GM23338 (cell line): Measurements from ENCODE around the gene DCST2. TPM values are rescaled to one million over a fixed set of nuclear protein-coding genes. Genes with fewer than 3 reads are reported as not detected.

Source experiments
- ATAC-seq: fragments of 200-7000 bp; cut with Tn5 transposase; 3 replicates; pipeline ENCODE4 v1.9.1; 2020
- DNase-seq: peaks from one replicate; pipeline ENCODE4 v3.0.0-alpha.2; 2015; ENCODE audit warnings: low spot score
- H2AFZ ChIP-seq: fragments of 200-600 bp; sonication (generic); 2 replicates; pipeline ENCODE4 v1.8.0; 2016; ENCODE audit warnings: antibody characterized with exemption, mild to moderate bottlenecking, moderate library complexity
- H3F3A ChIP-seq: fragments of 200-600 bp; sonication (generic); replicated peaks from 2 replicates; pipeline ENCODE4 v1.8.0; 2017; ENCODE audit warnings: antibody characterized with exemption, mixed run types, low read depth
- H3K27ac ChIP-seq: fragments of 200-600 bp; sonication (generic); 2 replicates; pipeline ENCODE4 v1.6.1; 2016; ENCODE audit warnings: low read depth
- H3K27me3 ChIP-seq: fragments of 200-600 bp; sonication (generic); 2 replicates; pipeline ENCODE4 v1.8.0; 2016; ENCODE audit warnings: mild to moderate bottlenecking, mixed run types, moderate library complexity; ENCODE audit not compliant: insufficient read depth
- H3K36me3 ChIP-seq: fragments of 200-600 bp; sonication (generic); 2 replicates; pipeline ENCODE4 v1.8.0; 2016; ENCODE audit warnings: mild to moderate bottlenecking; ENCODE audit not compliant: insufficient read depth
- H3K4me1 ChIP-seq: fragments of 200-600 bp; sonication (generic); 2 replicates; pipeline ENCODE4 v1.8.0; 2016; ENCODE audit warnings: mild to moderate bottlenecking, moderate library complexity; ENCODE audit not compliant: insufficient read depth
- H3K4me2 ChIP-seq: fragments of 200-600 bp; sonication (generic); 2 replicates; pipeline ENCODE4 v1.7.1; 2017; ENCODE audit warnings: mixed run types
- H3K4me3 ChIP-seq: fragments of 200-600 bp; sonication (generic); 2 replicates; pipeline ENCODE4 v1.6.1; 2016; ENCODE audit warnings: mixed run types
- H3K79me2 ChIP-seq: fragments of 200-600 bp; sonication (generic); replicated peaks from 2 replicates; pipeline ENCODE4 v1.8.0; 2017; ENCODE audit warnings: mild to moderate bottlenecking; ENCODE audit not compliant: insufficient read depth
- H3K9me2 ChIP-seq: fragments of 200-600 bp; sonication (generic); 2 replicates; pipeline ENCODE4 v1.8.0; 2017; ENCODE audit not compliant: insufficient read depth
- H4K20me1 ChIP-seq: fragments of 200-600 bp; sonication (generic); replicated peaks from 2 replicates; pipeline ENCODE4 v1.8.0; 2017; ENCODE audit warnings: mild to moderate bottlenecking; ENCODE audit not compliant: insufficient read depth
- H3K27ac Mint-ChIP-seq: 2 replicates; pipeline ENCODE4 v1.8.0; 2020; ENCODE audit warnings: inconsistent platforms, mild to moderate bottlenecking, moderate library complexity, mixed read lengths
- H3K27me3 Mint-ChIP-seq: 3 replicates; pipeline ENCODE4 v1.8.0; 2022; ENCODE audit warnings: low read depth, mild to moderate bottlenecking, moderate library complexity, mixed read lengths, inconsistent platforms; ENCODE audit not compliant: insufficient read depth, poor library complexity
- H3K36me3 Mint-ChIP-seq: 3 replicates; pipeline ENCODE4 v1.8.0; 2021; ENCODE audit warnings: low read depth, mild to moderate bottlenecking, inconsistent platforms, moderate library complexity, mixed read lengths
- H3K4me1 Mint-ChIP-seq: 3 replicates; pipeline ENCODE4 v1.8.0; 2020; ENCODE audit warnings: mild to moderate bottlenecking, inconsistent platforms, mixed read lengths
- H3K4me3 Mint-ChIP-seq: 3 replicates; pipeline ENCODE4 v1.8.0; 2021; ENCODE audit warnings: moderate library complexity, mild to moderate bottlenecking, inconsistent platforms, mixed read lengths
- H3K9me3 Mint-ChIP-seq: 3 replicates; pipeline ENCODE4 v1.8.0; 2020; ENCODE audit warnings: moderate library complexity, mild to moderate bottlenecking, inconsistent platforms, mixed read lengths
- CREB1 ChIP-seq: fragments of 250-450 bp; sonication (Bioruptor Pico); IDR thresholded peaks from 2 replicates; pipeline ENCODE4 v1.5.0; 2020; ENCODE audit warnings: low read depth, mild to moderate bottlenecking, moderate library complexity
- CTCF ChIP-seq, 2 experiments: fragments of 200-600 bp in 1 of 2; sonication (generic) in 1 of 2; conservative IDR thresholded peaks; 2 replicates each; pipeline versions ENCODE4 v1.5.1 to v1.6.1; 2016 to 2017; ENCODE audit warnings: antibody characterized with exemption in 2 of 2, low read depth in 2 of 2, mild to moderate bottlenecking in 2 of 2, moderate library complexity in 1 of 2
- ETS1 ChIP-seq: IDR thresholded peaks from 2 replicates; pipeline ENCODE4 v1.6.1; 2016; ENCODE audit warnings: antibody characterized with exemption
- EZH2 ChIP-seq: fragments of 200-600 bp; sonication (generic); IDR thresholded peaks from one replicate; pipeline ENCODE4 v1.8.0; 2017; ENCODE audit warnings: antibody characterized with exemption, mild to moderate bottlenecking, low read depth; ENCODE audit not compliant: unreplicated experiment
- EZH2phosphoT487 ChIP-seq: fragments of 200-600 bp; sonication (generic); IDR thresholded peaks from one replicate; pipeline ENCODE4 v1.8.1; 2018; ENCODE audit warnings: antibody characterized with exemption; ENCODE audit not compliant: unreplicated experiment
- JUNB ChIP-seq: IDR thresholded peaks from one replicate; pipeline ENCODE4 v1.6.1; 2016; ENCODE audit warnings: antibody characterized with exemption; ENCODE audit not compliant: unreplicated experiment
- NANOG ChIP-seq: IDR thresholded peaks from 2 replicates; pipeline ENCODE4 v1.6.1; 2016; ENCODE audit warnings: antibody characterized with exemption, borderline replicate concordance
- POLR2AphosphoS5 ChIP-seq: IDR thresholded peaks from 2 replicates; pipeline ENCODE4 v1.6.1; 2016; ENCODE audit warnings: antibody characterized with exemption, low read depth
- REST ChIP-seq: IDR thresholded peaks from one replicate; pipeline ENCODE4 v1.6.1; 2018; ENCODE audit warnings: antibody characterized with exemption; ENCODE audit not compliant: unreplicated experiment
- STAT1 ChIP-seq: IDR thresholded peaks from one replicate; pipeline ENCODE4 v1.6.1; 2016; ENCODE audit warnings: antibody characterized with exemption; ENCODE audit not compliant: unreplicated experiment
- ZNF114 ChIP-seq: fragments of 250-450 bp; sonication (Bioruptor Pico); IDR thresholded peaks from 2 replicates; pipeline ENCODE4 v1.5.0; 2020; ENCODE audit warnings: mild to moderate bottlenecking, moderate library complexity
- ZNF331 ChIP-seq: fragments of 250-450 bp; sonication (Bioruptor Pico); IDR thresholded peaks from 2 replicates; pipeline ENCODE4 v1.5.0; 2020; ENCODE audit warnings: low read depth, mild to moderate bottlenecking, moderate library complexity
- ZNF462 ChIP-seq: fragments of 250-450 bp; sonication (Bioruptor Pico); IDR thresholded peaks from 2 replicates; pipeline ENCODE4 v1.5.0; 2020; ENCODE audit warnings: mild to moderate bottlenecking, moderate library complexity
- polyA plus RNA-seq: library from polyadenylated mRNA; unstranded; fragments of >200 nt; fragmentation: Nextera tagmentation; extraction: Ambion mirVana; gene quantifications from 2 replicates; pipeline ENCODE4 v1.2.1, GENCODE V29; 2016
- total RNA-seq: library from RNA; depleted of rRNA; stranded (reverse); fragments of >200 nt; shearing (Covaris generic); gene quantifications from 2 replicates; pipeline ENCODE4 v1.2.3, GENCODE V29; 2014

The DCST2 gene
- total and polyA plus RNA-seq, 2 experiments from 2014 or later = 0.78 TPM; not detected in 1

GRCh38 chr1:154968731-154969130, 64.8 kb downstream of the DCST2 start:
- Histone ChIP-seq H3K79me2 (peaks cover 42% of the 10 kb centered on the region), H3K27me3 (no peaks in the 10 kb centered on the region), H2AFZ (no peak overlapping the region), H3K4me2 (peak overlapping the region; percentile 90), H4K20me1 (peaks cover 22% of the 10 kb centered on the region), H3K9me2 (no peaks in the 10 kb centered on the region), H3K4me3 (peak overlapping the region; percentile 82), H3F3A (peaks cover 33% of the 10 kb centered on the region), H3K4me1 (peaks cover 23% of the 10 kb centered on the region), H3K36me3 (peaks cover 28% of the 10 kb centered on the region), H3K27ac (no peak overlapping the region)
- peaks cover 3% of the 10 kb centered on the region; the same call in 1 of the 3 replicates for H3K9me3 Mint-ChIP-seq
- DNase-seq = no peak
- peaks cover 14% of the 10 kb centered on the region for H3K27me3 Mint-ChIP-seq
- H3K4me3 Mint-ChIP-seq = no peak overlapping the region
- peaks cover 59% of the 10 kb centered on the region for H3K36me3 Mint-ChIP-seq
- peak overlapping the region; percentile 63 for H3K27ac Mint-ChIP-seq
- TF ChIP-seq ZNF331 (CRISPR knock-in tag) (no peak), STAT1 (no peak), NANOG (no peak), REST (no peak), ZNF462 (CRISPR knock-in tag) (no peak), ZNF114 (CRISPR knock-in tag) (no peak), ETS1 (no peak), CREB1 (CRISPR knock-in tag) (no peak), JUNB (no peak), EZH2phosphoT487 (no peak), CTCF (conservative IDR thresholded peaks at IDR 0.05; ENCODE audit: low read depth in 2 of 2) (no peak), POLR2AphosphoS5 (no peak; the same call in 1 of the 2 replicates), EZH2 (no peak)
- H3K4me1 Mint-ChIP-seq = peaks cover 40% of the 10 kb centered on the region
- ATAC-seq = no peak
